Panc1 (cell line): ENCODE measurements around the gene SECTM1. TPM values are rescaled to one million over a fixed set of nuclear protein-coding genes. Genes with fewer than 3 reads are reported as not detected.
A peak's percentile ranks its signal among the peaks of the same experiment; 100 is the strongest.

Experiments
- ATAC-seq: fragments of 200-7000 bp; cut with Tn5 transposase; 2 replicates; pipeline ENCODE4 v1.9.1; 2020; ENCODE audit warnings: mild to moderate bottlenecking, moderate library complexity
- BruUV-seq: library from RNA; stranded (reverse); fragments of 400-500 nt; replicated peaks from 2 replicates; lab custom pipeline; 2021; lab: Mats Ljungman, UMichigan
- CTCF ChIA-PET: fragments of 300-600 bp; sonication (Branson Sonifier 250); formaldehyde crosslinking; loops from one replicate; lab custom pipeline; 2022; ENCODE audit warnings: antibody characterized with exemption; lab: Charles Lee
- POLR2A ChIA-PET: fragments of 300-600 bp; sonication (Branson Sonifier 250); formaldehyde crosslinking; loops from one replicate; lab custom pipeline; 2022; ENCODE audit warnings: antibody characterized with exemption; lab: Charles Lee
- DNase-seq: peaks from one replicate; pipeline ENCODE4 v3.0.0-alpha.2; 2010; ENCODE audit warnings: low read depth, low spot score
- H3K27ac ChIP-seq: 2 replicates; pipeline ENCODE4 v1.5.1; 2011; ENCODE audit warnings: mild to moderate bottlenecking, low read length, inconsistent platforms
- H3K27me3 ChIP-seq: fragments of 200-500 bp; sonication (Bioruptor generic); 2 replicates; pipeline ENCODE4 v1.6.0; 2014; ENCODE audit warnings: low read length, inconsistent platforms; ENCODE audit not compliant: control insufficient read depth, insufficient read depth
- H3K36me3 ChIP-seq: fragments of 200-500 bp; sonication (Bioruptor generic); 2 replicates; pipeline ENCODE4 v1.5.1; 2014; ENCODE audit warnings: inconsistent platforms, mild to moderate bottlenecking, low read length, moderate library complexity; ENCODE audit not compliant: control insufficient read depth, insufficient read depth
- H3K4me1 ChIP-seq: 2 replicates; pipeline ENCODE4 v1.5.1; 2011; ENCODE audit warnings: inconsistent platforms, mild to moderate bottlenecking, low read length, moderate library complexity; ENCODE audit not compliant: control insufficient read depth, insufficient read depth
- H3K4me3 ChIP-seq, 2 experiments: 2 replicates each; pipeline ENCODE4 v1.5.1; 2011 to 2012; ENCODE audit warnings: low read depth in 2 of 2, low read length in 2 of 2, mild to moderate bottlenecking in 2 of 2, inconsistent platforms in 1 of 2, moderate library complexity in 1 of 2
- H3K9me3 ChIP-seq: fragments of 200-500 bp; sonication (Bioruptor generic); 2 replicates; pipeline ENCODE4 v1.5.1; 2014; ENCODE audit warnings: low read depth, mild to moderate bottlenecking, inconsistent platforms, low read length, moderate library complexity; ENCODE audit not compliant: control insufficient read depth, insufficient read depth
- CTCF ChIP-seq: fragments of 450-650 bp; IDR thresholded peaks from 2 replicates; pipeline ENCODE4 v1.5.1; 2017; ENCODE audit warnings: mild to moderate bottlenecking
- POLR2AphosphoS5 ChIP-seq: IDR thresholded peaks from 2 replicates; pipeline ENCODE4 v1.6.1; 2012; ENCODE audit warnings: mild to moderate bottlenecking, low read depth, low read length, moderate library complexity
- REST ChIP-seq, 2 experiments: IDR thresholded peaks; 2 replicates each; pipeline ENCODE4 v1.6.1; 2011 to 2012; ENCODE audit warnings: low read depth in 2 of 2, control low read depth in 1 of 2, low read length in 1 of 2, mild to moderate bottlenecking in 1 of 2, moderate library complexity in 1 of 2; ENCODE audit not compliant: insufficient read depth in 1 of 2
- SIN3A ChIP-seq: IDR thresholded peaks from 2 replicates; pipeline ENCODE4 v1.6.1; 2012; ENCODE audit warnings: low read depth, mild to moderate bottlenecking, low read length, moderate library complexity, borderline replicate concordance; ENCODE audit not compliant: insufficient read depth
- TCF7L2 ChIP-seq: IDR thresholded peaks from 2 replicates; pipeline ENCODE4 v1.6.1; 2011; ENCODE audit warnings: mild to moderate bottlenecking, low read depth, low read length, inconsistent platforms
- in situ Hi-C: cut with HindIII; loops from 2 replicates; pipeline ENCODE4 v1.10.0; 2016; ENCODE audit warnings: low sequenced_read_pairs, low pct_unique_long_range_greater_than_20kb
- intact Hi-C: fragments of 100-400 bp; cut with micrococcal nuclease; formaldehyde crosslinking; loops from one replicate; pipeline ENCODE4 v1.10.0; 2022; ENCODE audit not compliant: unreplicated experiment
- total RNA-seq: library from RNA; stranded (reverse); gene quantifications from one replicate; pipeline ENCODE4 v1.2.1, GENCODE V29; 2021; ENCODE audit not compliant: unreplicated experiment

SECTM1 gene
- total RNA-seq, 1 experiment from 2014 or later: 5.4 TPM

- Histone ChIP-seq H3K4me1 (peaks cover 35% of the 10 kb centered on the region), H3K4me3 (no peak overlapping the region), H3K36me3 (peaks cover 5% of the 10 kb centered on the region), H3K9me3 (no peaks in the 10 kb centered on the region), H3K27ac (no peak overlapping the region), H3K27me3 (no peaks in the 10 kb centered on the region)
- CTCF ChIA-PET: interaction anchor here (0.5 kb wide), 1 partner anchor 241 kb away, joined by 11 read pairs; no protein-coding TSS in a partner anchor
- in situ Hi-C loops (no loop called here), intact Hi-C loops (no loop called here)
- DNase-seq: no peak
- TF ChIP-seq POLR2AphosphoS5 (no peak), SIN3A (no peak)
- POLR2A ChIA-PET: no interaction called here
- no peak for ATAC-seq
- TSS peak; percentile 86 for BruUV-seq
These were observed 58.2 kb downstream of the SECTM1 start for GRCh38 chr17:82275326-82275725.

- peak overlapping the region; percentile 66 to 80 for H3K4me3 ChIP-seq
- ATAC-seq (no peak), DNase-seq (no peak)
- CTCF ChIA-PET: no interaction called here
- in situ Hi-C loops (no loop called here), intact Hi-C loops (no loop called here)
- peaks cover 44% of the 10 kb centered on the region for H3K4me1 ChIP-seq
- POLR2A ChIA-PET: no interaction called here
- H3K9me3 ChIP-seq: no peaks in the 10 kb centered on the region
- no peaks in the 10 kb centered on the region for H3K27me3 ChIP-seq
- TF ChIP-seq POLR2AphosphoS5 (no peak), TCF7L2 (no peak), REST (IDR thresholded peaks at IDR 0.05; ENCODE audit: insufficient read depth in 1 of 2, low read depth in 2 of 2, low read length in 1 of 2) (no peak), CTCF (no peak), SIN3A (no peak)
- H3K27ac ChIP-seq: peak overlapping the region; percentile 82
- peaks cover 5% of the 10 kb centered on the region for H3K36me3 ChIP-seq
- no TSS peak for BruUV-seq
These were observed 59.2 kb downstream of the SECTM1 start for GRCh38 chr17:82274134-82275020.
